Urothelium cell line (cell line): ENCODE measurements around the gene PDPK1.
A peak's percentile ranks its signal among the peaks of the same experiment; 100 is the strongest.
"Not testable (repeated sequence)": the region's sequence is repeated elsewhere in the genome, so short reads cannot be mapped to it uniquely, and the experiment has no call there.

Source experiments
- DNase-seq: peaks from one replicate; pipeline ENCODE4 v3.0.0; 2011; ENCODE audit warnings: low spot score, mixed read lengths
- FAIRE-seq: peaks from 2 replicates; lab custom pipeline; 2011; peaks lifted over from hg19 to GRCh38; lab: Jason Lieb, UNC

PDPK1 gene

DNA sequence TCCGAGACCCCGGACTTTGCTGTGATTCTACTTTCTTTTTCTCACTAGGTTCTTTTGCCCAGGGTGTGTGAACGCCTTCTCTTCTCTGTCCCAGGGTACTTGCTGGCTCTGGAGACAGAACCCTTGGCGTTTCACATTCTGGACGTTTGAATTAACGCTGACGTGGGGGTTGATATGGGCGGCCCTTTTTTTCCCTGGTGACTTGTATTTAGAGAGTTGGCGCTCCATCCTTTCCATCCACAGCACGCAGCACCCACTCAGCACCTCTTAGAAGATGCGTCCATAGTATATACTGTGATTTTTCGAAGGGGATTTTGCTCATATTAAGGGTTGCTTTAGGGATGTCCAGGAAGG is 66.2 kb downstream of the PDPK1 start:
- not testable (repeated sequence) for DNase-seq, FAIRE-seq

- not testable (repeated sequence) for FAIRE-seq
Measured at GRCh38 chr16:2606820-2607219, 69.0 kb downstream of the PDPK1 start.

DNA sequence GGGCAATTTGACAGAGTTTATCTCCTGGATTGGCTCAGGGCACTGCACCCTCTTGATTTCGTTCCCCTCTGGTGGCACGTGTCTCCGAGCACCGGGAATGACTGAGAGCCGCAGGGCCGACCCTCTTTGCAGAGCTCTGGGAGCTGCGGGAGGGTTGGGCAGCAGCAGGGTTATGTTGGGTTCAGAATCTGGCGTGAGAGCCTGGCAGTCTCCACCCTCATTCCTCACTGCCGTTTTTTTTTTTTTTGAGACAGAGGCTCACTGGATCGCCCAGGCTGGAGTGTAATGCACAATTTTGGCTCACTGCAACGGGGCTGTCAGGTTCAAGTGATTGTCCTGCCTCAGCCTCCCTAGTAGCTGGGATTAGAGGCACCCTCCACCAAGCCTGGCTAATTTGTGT is 71.5 kb downstream of the PDPK1 start:
- DNase-seq, FAIRE-seq: not testable (repeated sequence)

More at GRCh38 chr16:2606820-2607219, 69.0 kb downstream of the PDPK1 start:
- DNase-seq = not testable (repeated sequence)

DNA sequence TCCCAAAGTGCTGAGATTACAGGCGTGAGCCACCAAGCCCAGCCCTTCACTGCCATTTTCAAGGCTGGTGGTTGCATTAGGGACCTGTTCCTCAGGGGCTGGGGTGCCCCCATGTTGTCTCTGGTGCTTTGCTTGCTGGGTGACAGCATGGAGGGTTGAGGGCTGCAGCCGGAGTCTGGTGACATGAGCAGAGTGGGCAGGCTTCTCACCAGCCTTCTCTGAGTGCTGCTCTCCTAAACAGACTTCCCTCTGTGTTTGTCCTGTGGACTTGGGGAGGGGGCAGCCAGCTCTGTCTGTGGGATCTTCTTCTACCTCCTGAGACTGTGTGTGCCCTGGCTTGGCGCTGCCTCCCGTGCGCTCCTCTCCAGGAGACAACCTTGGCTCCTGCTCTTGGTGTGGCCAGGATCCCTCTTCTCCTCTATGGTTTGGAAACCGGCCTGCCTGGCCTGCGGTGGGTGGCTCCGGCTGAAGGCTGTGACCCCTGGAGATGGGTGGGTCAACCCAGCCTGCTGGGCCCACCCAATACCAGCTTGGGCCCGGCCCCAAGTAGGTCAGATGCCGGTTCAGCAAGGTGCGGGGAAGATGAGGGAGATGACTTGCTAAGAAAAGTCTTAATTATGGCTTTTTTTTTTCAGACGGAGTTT is 72.1 kb downstream of the PDPK1 start:
- DNase-seq (no peak), FAIRE-seq (no peak)

- DNase-seq (no peak), FAIRE-seq (no peak)
Measured at GRCh38 chr16:2610781-2611498, 73.1 kb downstream of the PDPK1 start.

DNA sequence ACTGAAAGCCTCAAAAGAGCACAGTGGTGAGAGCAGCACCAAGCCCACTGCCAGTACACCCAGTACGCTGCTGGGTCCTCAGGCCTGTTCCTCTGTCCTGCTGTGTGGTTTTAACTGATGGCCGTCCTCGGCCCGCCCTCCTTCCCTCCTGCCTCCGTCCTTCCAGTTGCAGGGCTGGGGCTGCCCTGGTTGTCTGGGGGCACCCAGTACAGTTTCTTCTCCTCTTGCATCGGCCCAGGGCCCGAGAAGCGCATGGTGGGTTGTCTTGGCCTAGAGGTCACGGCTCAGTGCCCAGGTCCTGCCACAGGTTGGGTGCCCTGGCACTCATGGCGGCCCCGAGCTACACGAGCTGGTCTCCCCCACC is 73.7 kb downstream of the PDPK1 start:
- no peak for FAIRE-seq
- DNase-seq = no peak

- FAIRE-seq, DNase-seq: not testable (repeated sequence)
Measured at GRCh38 chr16:2611877-2612276, 74.1 kb downstream of the PDPK1 start.

GRCh38 chr16:2613251-2613650 is 75.4 kb downstream of the PDPK1 start:
- FAIRE-seq, DNase-seq: not testable (repeated sequence)

DNA sequence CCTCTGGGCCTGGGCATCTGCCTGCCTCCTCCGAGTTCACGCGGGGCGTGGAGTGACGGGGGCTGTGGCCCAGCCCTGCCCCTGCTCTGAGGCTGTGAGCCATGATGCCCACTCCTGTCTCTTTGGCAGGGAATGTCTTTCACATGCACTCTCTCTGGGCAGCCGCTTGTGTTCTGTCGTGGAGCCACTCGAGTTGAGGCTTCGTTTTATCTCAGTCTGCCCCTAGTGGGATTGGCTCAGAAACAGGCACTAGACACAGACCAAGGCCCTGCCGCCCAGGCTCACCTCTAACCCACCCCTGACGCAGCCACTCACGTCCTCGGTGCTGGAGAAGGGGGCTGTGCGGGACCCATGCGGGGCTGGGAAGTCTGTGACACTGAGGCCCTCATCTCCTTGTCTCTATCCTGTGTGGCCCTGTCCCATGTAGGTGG is 77.0 kb downstream of the PDPK1 start:
- DNase-seq (no peak), FAIRE-seq (no peak)

GRCh38 chr16:2618964-2619363 is 81.1 kb downstream of the PDPK1 start:
- FAIRE-seq = not testable (repeated sequence)

DNA sequence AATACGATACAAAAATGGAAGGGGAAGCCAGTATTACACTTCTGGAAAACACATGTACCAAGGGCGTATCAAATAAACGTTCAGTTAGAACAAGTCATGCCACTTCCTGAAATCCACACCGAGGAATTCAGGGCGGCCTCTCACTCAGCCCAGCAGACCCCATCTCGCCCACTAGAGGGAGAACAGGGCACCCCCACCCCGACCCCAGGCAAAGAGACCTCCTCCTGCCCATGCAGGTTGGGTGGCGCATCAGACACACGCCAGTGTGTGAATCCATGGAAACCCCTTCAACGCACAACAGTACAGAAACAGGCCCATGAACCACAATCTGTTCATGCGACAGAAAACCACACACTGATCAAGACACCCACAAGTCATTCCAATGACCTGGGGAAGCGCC is 81.8 kb downstream of the PDPK1 start:
- DNase-seq = not testable (repeated sequence)
- FAIRE-seq = peak; percentile 77

More at GRCh38 chr16:2618964-2619363, 81.1 kb downstream of the PDPK1 start:
- not testable (repeated sequence) for DNase-seq

DNA sequence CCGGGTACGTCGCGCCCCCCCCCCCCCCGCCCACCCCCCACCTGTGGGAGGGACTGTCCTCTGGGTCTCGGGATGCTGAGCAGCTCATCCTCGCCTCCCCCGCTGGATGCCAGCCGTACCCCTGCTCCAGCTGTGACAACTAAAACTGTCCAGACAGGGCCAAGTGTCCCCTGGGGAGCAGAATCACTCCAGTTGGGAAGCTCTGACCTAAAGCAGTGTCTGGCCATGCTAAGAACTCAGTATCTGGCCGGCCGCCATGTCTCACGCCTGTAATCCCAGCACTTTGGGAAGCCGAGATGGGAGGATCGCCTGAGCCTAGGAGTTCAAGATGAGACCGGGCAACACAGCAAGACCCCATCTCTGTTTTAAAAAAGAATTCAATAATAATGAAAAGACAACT is 83.0 kb downstream of the PDPK1 start:
- not testable (repeated sequence) for DNase-seq, FAIRE-seq

DNA sequence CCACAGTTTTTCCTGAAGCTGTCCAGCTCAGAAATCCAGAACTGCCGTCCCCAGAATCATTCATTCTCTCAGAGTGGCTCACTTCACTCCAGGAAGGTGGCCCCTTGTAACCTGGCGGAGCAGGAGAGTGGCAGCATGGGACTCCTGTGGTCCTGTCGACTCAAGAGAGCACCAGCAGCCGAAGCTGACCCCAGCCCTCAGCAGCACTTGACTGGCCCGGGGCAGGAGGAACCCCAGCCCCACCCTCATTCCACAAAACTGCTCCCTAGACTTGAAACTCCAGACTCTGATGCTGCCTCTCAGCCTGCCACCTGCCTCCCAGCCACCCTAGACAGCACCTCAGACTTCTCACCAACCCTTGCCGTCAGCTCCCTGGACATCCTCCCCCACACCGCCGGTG is 83.6 kb downstream of the PDPK1 start:
- not testable (repeated sequence) for FAIRE-seq

GRCh38 chr16:2627075-2627474 is 89.3 kb downstream of the PDPK1 start:
- not testable (repeated sequence) for DNase-seq
- FAIRE-seq = peak; percentile 44

More for the DNA sequence above, 83.6 kb downstream of the PDPK1 start:
- not testable (repeated sequence) for DNase-seq

GRCh38 chr16:2631203-2631602 is 93.4 kb downstream of the PDPK1 start:
- peak; percentile 35 for FAIRE-seq
- DNase-seq = not testable (repeated sequence)

GRCh38 chr16:2632291-2632690 is 94.5 kb downstream of the PDPK1 start:
- not testable (repeated sequence) for DNase-seq, FAIRE-seq

DNA sequence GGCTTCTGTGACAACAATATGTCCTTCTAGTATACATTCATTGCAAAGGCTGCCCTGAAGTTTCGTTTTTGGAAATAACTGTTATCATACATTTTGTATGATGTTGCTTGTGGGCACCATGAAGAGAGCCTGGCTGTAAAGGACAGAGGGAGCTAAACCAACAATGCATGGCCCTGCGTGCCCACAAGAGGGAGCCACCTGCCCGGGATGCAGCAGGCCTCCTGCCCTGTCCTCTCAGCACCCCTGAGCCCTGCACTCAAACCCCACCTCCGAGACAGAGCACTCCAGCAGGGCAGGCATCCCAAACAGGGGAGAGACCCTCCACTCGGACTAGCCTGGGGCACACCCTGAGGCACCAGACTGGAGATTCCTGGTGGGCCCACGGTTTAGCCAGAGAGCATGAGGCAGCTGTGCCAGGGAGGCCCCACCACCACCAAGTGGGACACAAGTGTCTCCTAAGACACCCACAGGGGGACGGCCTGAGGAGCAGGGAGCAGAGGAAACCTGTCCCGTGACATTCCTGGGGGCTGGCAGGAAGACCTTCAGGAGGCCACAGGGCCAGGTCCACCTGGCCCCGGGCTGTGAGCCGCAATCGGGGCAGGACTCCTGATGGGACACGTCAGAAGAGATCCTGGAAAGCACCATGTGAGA is 101.4 kb downstream of the PDPK1 start:
- peak; percentile 5 for FAIRE-seq
- DNase-seq = not testable (repeated sequence)

DNA sequence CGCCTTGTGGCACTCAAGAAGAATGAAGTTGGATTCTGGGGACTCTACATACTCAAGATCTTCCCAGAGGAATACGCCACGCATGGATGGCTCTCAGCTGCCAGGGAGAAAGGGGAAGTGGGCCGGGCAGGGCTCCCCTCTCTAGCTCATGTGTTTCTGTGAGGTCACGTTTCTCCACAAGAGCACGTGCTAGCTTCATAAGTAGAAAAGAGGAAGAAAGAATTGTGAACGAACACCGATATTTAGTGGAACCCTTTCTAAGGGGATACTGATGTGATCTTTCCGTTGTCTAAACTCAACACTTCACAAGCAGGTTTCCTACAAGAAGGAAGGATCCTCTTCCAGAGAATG is 101.9 kb downstream of the PDPK1 start:
- not testable (repeated sequence) for DNase-seq, FAIRE-seq

DNA sequence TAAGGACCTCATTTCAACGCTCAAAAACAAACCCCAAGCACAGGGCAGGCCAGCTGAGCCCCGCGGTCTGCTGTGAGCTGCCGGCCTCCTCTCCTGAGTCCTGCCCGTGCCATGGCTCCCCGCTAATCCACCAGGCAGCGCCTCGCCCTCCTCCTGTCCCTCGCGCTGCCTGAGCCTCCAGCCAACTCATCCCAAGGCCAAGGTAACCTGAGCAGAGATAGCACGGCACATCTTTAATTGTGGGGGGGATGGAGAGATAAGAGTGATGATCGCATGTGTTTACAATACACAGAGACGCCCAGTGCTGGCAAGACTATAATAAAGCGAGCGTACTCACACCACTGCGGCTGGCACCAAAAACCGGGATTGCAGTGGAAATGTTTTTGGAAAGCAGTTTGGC is 104.7 kb downstream of the PDPK1 start:
- not testable (repeated sequence) for DNase-seq

GRCh38 chr16:2644754-2645453 is 107.1 kb downstream of the PDPK1 start:
- FAIRE-seq, DNase-seq: not testable (repeated sequence)

More for the DNA sequence above, 104.7 kb downstream of the PDPK1 start:
- not testable (repeated sequence) for FAIRE-seq
